ENCODE measurements around the gene PLXNB2.

The PLXNB2 gene

GRCh38 chr22:50339945-50340879, 32.8 kb upstream of the PLXNB2 start:
- H3K9me2 ChIP-seq (replicated peaks; ENCODE audit: control insufficient read depth, low read length): no peaks in the 10 kb centered on the region
- H3K27ac ChIP-seq (ENCODE audit: low read depth, low read length): peak overlapping the region; percentile 98
- H3K79me2 ChIP-seq (ENCODE audit: control insufficient read depth, low read length): peaks cover 55% of the 10 kb centered on the region
- H3F3A ChIP-seq (ENCODE audit: control insufficient read depth, insufficient read depth): peaks cover 69% of the 10 kb centered on the region
- peaks cover 78% of the 10 kb centered on the region for H3K4me1 ChIP-seq (ENCODE audit: control insufficient read depth, low read length)
- TF ChIP-seq, protein P1, sequence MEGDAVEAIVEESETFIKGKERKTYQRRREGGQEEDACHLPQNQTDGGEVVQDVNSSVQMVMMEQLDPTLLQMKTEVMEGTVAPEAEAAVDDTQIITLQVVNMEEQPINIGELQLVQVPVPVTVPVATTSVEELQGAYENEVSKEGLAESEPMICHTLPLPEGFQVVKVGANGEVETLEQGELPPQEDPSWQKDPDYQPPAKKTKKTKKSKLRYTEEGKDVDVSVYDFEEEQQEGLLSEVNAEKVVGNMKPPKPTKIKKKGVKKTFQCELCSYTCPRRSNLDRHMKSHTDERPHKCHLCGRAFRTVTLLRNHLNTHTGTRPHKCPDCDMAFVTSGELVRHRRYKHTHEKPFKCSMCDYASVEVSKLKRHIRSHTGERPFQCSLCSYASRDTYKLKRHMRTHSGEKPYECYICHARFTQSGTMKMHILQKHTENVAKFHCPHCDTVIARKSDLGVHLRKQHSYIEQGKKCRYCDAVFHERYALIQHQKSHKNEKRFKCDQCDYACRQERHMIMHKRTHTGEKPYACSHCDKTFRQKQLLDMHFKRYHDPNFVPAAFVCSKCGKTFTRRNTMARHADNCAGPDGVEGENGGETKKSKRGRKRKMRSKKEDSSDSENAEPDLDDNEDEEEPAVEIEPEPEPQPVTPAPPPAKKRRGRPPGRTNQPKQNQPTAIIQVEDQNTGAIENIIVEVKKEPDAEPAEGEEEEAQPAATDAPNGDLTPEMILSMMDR (IDR thresholded peaks at IDR 0.05; ENCODE audit: low read depth, low read length, poor library complexity, severe bottlenecking): no peak
- no peak for TF ChIP-seq EZH2phosphoT487 (IDR thresholded peaks at IDR 0.05; ENCODE audit: borderline replicate concordance, low read length)
- no peak overlapping the region for H3K4me3 ChIP-seq (ENCODE audit: low read length)
- H3K36me3 ChIP-seq (ENCODE audit: control insufficient read depth, low read length): peaks cover 27% of the 10 kb centered on the region
- H3K27me3 ChIP-seq (ENCODE audit: control insufficient read depth, low read length): no peaks in the 10 kb centered on the region
- H4K20me1 ChIP-seq (ENCODE audit: control insufficient read depth, insufficient read depth, low read depth, low read length): no peaks in the 10 kb centered on the region
- peaks cover 17% of the 10 kb centered on the region; the same call in 1 of the 2 replicates for H3K9me3 ChIP-seq (ENCODE audit: control insufficient read depth, insufficient read depth, low read length)
- no peak overlapping the region for H3K4me2 ChIP-seq (ENCODE audit: low read length)

- H3K4me3 ChIP-seq (ENCODE audit: low read length): no peak overlapping the region
- TF ChIP-seq, protein P1 (IDR thresholded peaks at IDR 0.05; ENCODE audit: low read depth, low read length, poor library complexity, severe bottlenecking): no peak
- no peak for TF ChIP-seq EZH2phosphoT487 (IDR thresholded peaks at IDR 0.05; ENCODE audit: borderline replicate concordance, low read length)
- H3K27me3 ChIP-seq (ENCODE audit: control insufficient read depth, low read length): no peaks in the 10 kb centered on the region
- H3K79me2 ChIP-seq (ENCODE audit: control insufficient read depth, low read length): peaks cover 55% of the 10 kb centered on the region
- peak overlapping the region; percentile 98 for H3K27ac ChIP-seq (ENCODE audit: low read depth, low read length)
- H3F3A ChIP-seq (ENCODE audit: control insufficient read depth, insufficient read depth): peaks cover 81% of the 10 kb centered on the region
- no peak overlapping the region; the same call in 1 of the 2 replicates for H3K4me2 ChIP-seq (ENCODE audit: low read length)
- H3K9me3 ChIP-seq (ENCODE audit: control insufficient read depth, insufficient read depth, low read length): peaks cover 17% of the 10 kb centered on the region; the same call in 1 of the 2 replicates
- peaks cover 89% of the 10 kb centered on the region for H3K4me1 ChIP-seq (ENCODE audit: control insufficient read depth, low read length)
- H3K9me2 ChIP-seq (replicated peaks; ENCODE audit: control insufficient read depth, low read length): no peaks in the 10 kb centered on the region
- H4K20me1 ChIP-seq (ENCODE audit: control insufficient read depth, insufficient read depth, low read depth, low read length): no peaks in the 10 kb centered on the region
- peaks cover 27% of the 10 kb centered on the region for H3K36me3 ChIP-seq (ENCODE audit: control insufficient read depth, low read length)
Measured at GRCh38 chr22:50338860-50339462, 31.5 kb upstream of the PLXNB2 start.

DNA sequence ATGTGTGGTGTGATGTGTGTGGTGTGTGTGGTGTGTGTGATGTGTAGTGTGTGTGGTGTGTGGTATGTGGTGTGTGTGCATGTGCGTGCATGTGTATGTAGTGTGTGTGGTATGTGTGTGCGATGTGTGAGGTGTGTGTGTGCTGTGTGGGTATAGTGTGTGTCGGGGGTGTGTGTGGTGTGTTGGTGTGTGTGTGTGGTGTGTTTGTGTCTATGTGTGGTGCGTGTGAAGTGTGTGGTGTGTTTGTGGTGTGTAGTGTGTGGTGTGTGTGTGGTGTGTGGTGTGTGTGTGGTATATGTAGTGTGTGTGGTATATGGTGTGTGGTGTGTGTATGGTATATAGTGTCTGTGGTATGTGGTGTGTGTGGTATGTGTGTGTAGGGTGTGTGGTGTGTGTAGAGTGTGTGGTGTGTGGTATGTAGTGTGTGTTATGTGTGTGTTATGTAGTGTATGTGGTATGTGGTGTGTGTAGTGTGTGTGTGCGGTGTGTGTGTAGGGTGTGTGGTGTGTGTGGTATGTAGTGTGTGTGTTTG, 30.7 kb upstream of the PLXNB2 start:
- TF ChIP-seq, protein P1 (IDR thresholded peaks at IDR 0.05; ENCODE audit: low read depth, low read length, poor library complexity, severe bottlenecking): no peak
- TF ChIP-seq EZH2phosphoT487 (IDR thresholded peaks at IDR 0.05; ENCODE audit: borderline replicate concordance, low read length): no peak
- no peaks in the 10 kb centered on the region for H3K27me3 ChIP-seq (ENCODE audit: control insufficient read depth, low read length)
- peak overlapping the region; percentile 98 for H3K27ac ChIP-seq (ENCODE audit: low read depth, low read length)
- peaks cover 17% of the 10 kb centered on the region; the same call in 1 of the 2 replicates for H3K9me3 ChIP-seq (ENCODE audit: control insufficient read depth, insufficient read depth, low read length)
- peaks cover 27% of the 10 kb centered on the region for H3K36me3 ChIP-seq (ENCODE audit: control insufficient read depth, low read length)
- H3K4me3 ChIP-seq (ENCODE audit: low read length): no peak overlapping the region
- no peaks in the 10 kb centered on the region for H4K20me1 ChIP-seq (ENCODE audit: control insufficient read depth, insufficient read depth, low read depth, low read length)
- H3K4me1 ChIP-seq (ENCODE audit: control insufficient read depth, low read length): peaks cover 98% of the 10 kb centered on the region
- H3F3A ChIP-seq (ENCODE audit: control insufficient read depth, insufficient read depth): peaks cover 87% of the 10 kb centered on the region
- peak overlapping the region; percentile 6; the same call in 1 of the 2 replicates for H3K4me2 ChIP-seq (ENCODE audit: low read length)
- no peaks in the 10 kb centered on the region for H3K9me2 ChIP-seq (replicated peaks; ENCODE audit: control insufficient read depth, low read length)
- peaks cover 50% of the 10 kb centered on the region for H3K79me2 ChIP-seq (ENCODE audit: control insufficient read depth, low read length)
